HepG2 (cell line): ENCODE data around the gene ZCCHC7. TPM values are rescaled to one million over a fixed set of nuclear protein-coding genes. Genes with fewer than 3 reads are reported as not detected.

Source experiments
- ATAC-seq: fragments of 200-7000 bp; cut with Tn5 transposase; 3 replicates; pipeline ENCODE4 v1.9.1; 2020; ENCODE audit warnings: mild to moderate bottlenecking, moderate library complexity
- BruUV-seq: library from RNA; stranded (reverse); fragments of 400-500 nt; replicated peaks from 2 replicates; lab custom pipeline; 2021; lab: Mats Ljungman, UMichigan
- CTCF ChIA-PET: fragments of 300-600 bp; formaldehyde crosslinking; extraction: SDS; loops from one replicate; lab custom pipeline; 2021; ENCODE audit warnings: low total read pairs, inconsistent platforms, low intra/inter-chr PET ratio; lab: Yijun Ruan, JAX
- POLR2A ChIA-PET: fragments of 350-600 bp; sonication (Branson Sonifier 250); formaldehyde crosslinking; loops from one replicate; lab custom pipeline; 2020; ENCODE audit warnings: antibody characterized with exemption, inconsistent platforms; lab: Yijun Ruan, JAX
- DNase-seq: peaks from one replicate; pipeline ENCODE4 v3.0.0-alpha.2; 2015; ENCODE audit warnings: low spot score
- FAIRE-seq: peaks from 3 replicates; lab custom pipeline; 2011; peaks lifted over from hg19 to GRCh38; lab: Jason Lieb, UNC
- H2AFZ ChIP-seq: one replicate; pipeline ENCODE4 v1.6.1; 2011; ENCODE audit warnings: low read length, inconsistent platforms
- H3K27ac ChIP-seq: fragments of 300-600 bp; 3 replicates; pipeline ENCODE4 v1.8.0; 2011; ENCODE audit warnings: mixed run types, mild to moderate bottlenecking, mixed read lengths, low read length, inconsistent platforms; ENCODE audit not compliant: insufficient read depth; ENCODE audit errors: extremely low read length
- H3K27me3 ChIP-seq, 2 experiments: fragments of 200-600 bp in 1 of 2; 2 replicates in 1 of 2; 3 replicates in 1 of 2; pipeline versions ENCODE4 v1.6.0 to v1.8.0; 2011; ENCODE audit warnings: low read length in 2 of 2, mild to moderate bottlenecking in 2 of 2, moderate library complexity in 2 of 2, inconsistent platforms in 1 of 2; ENCODE audit not compliant: insufficient read depth in 2 of 2, control insufficient read depth in 1 of 2
- H3K36me3 ChIP-seq, 2 experiments: fragments of 200-600 bp in 1 of 2; replicated peaks in 1 of 2; 2 replicates in 1 of 2; 3 replicates in 1 of 2; pipeline versions ENCODE4 v1.5.1 to v1.8.0; 2011; ENCODE audit warnings: low read length in 2 of 2, inconsistent platforms in 1 of 2; ENCODE audit not compliant: insufficient read depth in 2 of 2, control insufficient read depth in 1 of 2
- H3K4me1 ChIP-seq: 2 replicates; pipeline ENCODE4 v1.5.1; 2012; ENCODE audit warnings: low read length, inconsistent platforms; ENCODE audit not compliant: insufficient read depth
- H3K4me2 ChIP-seq: 2 replicates; pipeline ENCODE4 v1.6.0; 2011; ENCODE audit warnings: low read depth, low read length, inconsistent platforms
- H3K4me3 ChIP-seq, 3 experiments: fragments of 200-600 bp in 1 of 3; sonication (generic), shearing (Covaris generic) in 1 of 3; replicated peaks in 1 of 3; 2 replicates each; pipeline ENCODE4 v1.5.1; 2011 to 2016; ENCODE audit warnings: low read length in 3 of 3, inconsistent platforms in 2 of 3, low read depth in 2 of 3, mild to moderate bottlenecking in 2 of 3, control low read depth in 1 of 3, mixed read lengths in 1 of 3; ENCODE audit not compliant: insufficient read depth in 1 of 3
- H3K79me2 ChIP-seq: one replicate; pipeline ENCODE4 v1.6.1; 2011; ENCODE audit warnings: low read length, inconsistent platforms; ENCODE audit not compliant: insufficient read depth
- H3K9ac ChIP-seq: 2 replicates; pipeline ENCODE4 v1.6.0; 2011; ENCODE audit warnings: mild to moderate bottlenecking, low read depth, low read length, inconsistent platforms; ENCODE audit not compliant: insufficient read depth
- H3K9me3 ChIP-seq: 2 replicates; pipeline ENCODE4 v1.5.1; 2012; ENCODE audit warnings: mild to moderate bottlenecking, low read length
- H4K20me1 ChIP-seq: 2 replicates; pipeline ENCODE4 v1.6.0; 2011; ENCODE audit warnings: inconsistent platforms, mild to moderate bottlenecking, low read length, moderate library complexity; ENCODE audit not compliant: insufficient read depth
- BATF2 ChIP-seq: sonication (generic); formaldehyde crosslinking; IDR thresholded peaks from 2 replicates; pipeline ENCODE4 v1.8.0; 2022; ENCODE audit warnings: mild to moderate bottlenecking, missing genetic modification reagents, moderate library complexity
- ESRRA ChIP-seq: sonication (generic); formaldehyde crosslinking; IDR thresholded peaks from 2 replicates; pipeline ENCODE4 v1.5.1; 2020; ENCODE audit warnings: mild to moderate bottlenecking, low read depth, missing genetic modification reagents
- HNRNPL ChIP-seq: fragments of 200-400 bp; formaldehyde crosslinking; IDR thresholded peaks from 2 replicates; pipeline ENCODE4 v1.6.1; 2017; ENCODE audit warnings: mild to moderate bottlenecking, low read depth, low read length
- MBD4 ChIP-seq: IDR thresholded peaks from 2 replicates; pipeline ENCODE4 v1.6.1; 2012; ENCODE audit warnings: low read length, inconsistent platforms, borderline replicate concordance
- MIXL1 ChIP-seq: IDR thresholded peaks from 2 replicates; pipeline ENCODE4 v1.6.1; 2016
- MYC ChIP-seq: sonication (generic); formaldehyde crosslinking; IDR thresholded peaks from 2 replicates; pipeline ENCODE4 v1.9.0; 2021; ENCODE audit warnings: missing genetic modification reagents, borderline replicate concordance
- NFKB2 ChIP-seq: sonication (generic); formaldehyde crosslinking; IDR thresholded peaks from 2 replicates; pipeline ENCODE4 v1.4.0; 2020; ENCODE audit warnings: missing genetic modification reagents, borderline replicate concordance
- PAF1 ChIP-seq: IDR thresholded peaks from 2 replicates; pipeline ENCODE4 v1.6.1; 2016; ENCODE audit warnings: missing genetic modification reagents, missing compliant biosample characterization
- SMAD3 ChIP-seq: sonication (generic); formaldehyde crosslinking; IDR thresholded peaks from 2 replicates; pipeline ENCODE4 v1.4.0; 2020; ENCODE audit warnings: missing genetic modification reagents
- SNAI1 ChIP-seq: sonication (generic); formaldehyde crosslinking; IDR thresholded peaks from 2 replicates; pipeline ENCODE4 v1.5.0; 2020; ENCODE audit warnings: mild to moderate bottlenecking, missing genetic modification reagents, borderline replicate concordance
- SRF ChIP-seq: IDR thresholded peaks from 2 replicates; pipeline ENCODE4 v1.6.1; 2011; ENCODE audit warnings: mild to moderate bottlenecking, low read depth, low read length, moderate library complexity
- TAF15 ChIP-seq: fragments of 200-400 bp; formaldehyde crosslinking; IDR thresholded peaks from one replicate; pipeline ENCODE4 v1.6.1; 2018; ENCODE audit warnings: mild to moderate bottlenecking, low read depth, low read length; ENCODE audit not compliant: poor library complexity, severe bottlenecking
- TEAD2 ChIP-seq: sonication (generic); formaldehyde crosslinking; IDR thresholded peaks from 2 replicates; pipeline ENCODE4 v1.9.0; 2021; ENCODE audit warnings: missing genetic modification reagents
- ZMYM4 ChIP-seq: sonication (generic); formaldehyde crosslinking; IDR thresholded peaks from 2 replicates; pipeline ENCODE4 v1.8.1; 2023; ENCODE audit warnings: mild to moderate bottlenecking, missing genetic modification reagents
- ZNF513 ChIP-seq: sonication (generic); formaldehyde crosslinking; conservative IDR thresholded peaks from 2 replicates; pipeline ENCODE4 v1.5.0; 2020; ENCODE audit warnings: missing genetic modification reagents
- ZNF790 ChIP-seq: sonication (generic); formaldehyde crosslinking; IDR thresholded peaks from 2 replicates; pipeline ENCODE4 v1.8.0; 2022; ENCODE audit warnings: missing genetic modification reagents, mild to moderate bottlenecking, borderline replicate concordance
- WGBS: methylation state at CpG from one replicate; pipeline ENCODE4 v1.1.6; 2017; ENCODE audit warnings: low lambda C conversion rate; 5-methylcytosine and 5-hydroxymethylcytosine counted together
- in situ Hi-C: cut with HindIII; loops from 2 replicates; pipeline ENCODE4 v1.10.0; 2017; ENCODE audit warnings: low pct_unique_long_range_greater_than_20kb; ENCODE audit not compliant: extremely low pct_ligation_motif_present
- intact Hi-C: fragments of 100-400 bp; cut with micrococcal nuclease; formaldehyde crosslinking; loops from one replicate; pipeline ENCODE4 v1.10.0; 2022; ENCODE audit not compliant: unreplicated experiment
- polyA plus RNA-seq, 8 experiments: library from polyadenylated mRNA; depleted of rRNA in 3 of 8; stranded (reverse) in 7 of 8; unstranded in 1 of 8; fragments of >200 nt; fragmentation: Illumina TruSeq in 4 of 8; extraction: Trizol in 4 of 8; gene quantifications; 2 replicates each; pipeline versions ENCODE4 v1.2.1 to v1.2.3, GENCODE V29; 2011 to 2016; ENCODE audit warnings: low read depth in 4 of 8, missing spikeins in 1 of 8, mixed read lengths in 1 of 8; ENCODE audit not compliant: insufficient read depth in 1 of 8
- total RNA-seq, 5 experiments: library from RNA; depleted of rRNA; stranded (reverse); fragments of >200 nt; fragmentation: Illumina TruSeq; extraction: Trizol; gene quantifications; 2 replicates each; pipeline ENCODE4 v1.2.3, GENCODE V29; 2016; ENCODE audit warnings: low read depth in 1 of 5

ZCCHC7 gene
- total and polyA plus RNA-seq, 2 of the 13 experiments (the other 11 are each of a cell fraction or from before 2014, with no cell fraction given) = 13.6 to 19.3 TPM

GRCh38 chr9:37395229-37395628 is 274.9 kb downstream of the ZCCHC7 start:
- ATAC-seq = no peak
- Histone ChIP-seq H3K27me3 (peaks cover 0 to 6% of the 10 kb centered on the region in 2 experiments; a peak in 1 of 5 replicates), H3K4me3 (no peak overlapping the region), H4K20me1 (no peaks in the 10 kb centered on the region), H3K36me3 (no peaks in the 10 kb centered on the region), H3K4me2 (no peak overlapping the region), H3K79me2 (no peaks in the 10 kb centered on the region), H3K4me1 (peaks cover 24% of the 10 kb centered on the region), H3K9me3 (no peaks in the 10 kb centered on the region), H2AFZ (no peak overlapping the region), H3K27ac (no peak overlapping the region), H3K9ac (no peak overlapping the region)
- DNase-seq = no peak
- CTCF ChIA-PET = no interaction called here
- POLR2A ChIA-PET = no interaction called here
- in situ Hi-C loops = no loop called here
- 45% methylated on average over 12 of the region's 12 CpGs for WGBS
- TF ChIP-seq ZNF790 (CRISPR knock-in tag) = no peak
- no peak for TF ChIP-seq HNRNPL
- TF ChIP-seq TEAD2 (CRISPR knock-in tag) = no peak
- no peak for TF ChIP-seq ZMYM4 (CRISPR knock-in tag)
- TF ChIP-seq TAF15 = no peak
- TF ChIP-seq NFKB2 (CRISPR knock-in tag) = no peak
- TF ChIP-seq MBD4 = no peak
- TF ChIP-seq ESRRA (CRISPR knock-in tag) = no peak
- TF ChIP-seq SNAI1 = no peak
- TF ChIP-seq ZNF513 (CRISPR knock-in tag) = no peak
- no peak for TF ChIP-seq MIXL1 (CRISPR knock-in tag)
- TF ChIP-seq BATF2 = no peak
- no peak for TF ChIP-seq SRF
- no peak for TF ChIP-seq MYC
- TF ChIP-seq PAF1 (CRISPR knock-in tag) = no peak
- no peak for TF ChIP-seq SMAD3 (CRISPR knock-in tag)
- FAIRE-seq = no peak
- intact Hi-C loops = no loop called here
- BruUV-seq = no TSS peak
